NOMO-1 (cell line): ENCODE results near the gene UBR7.
"Not testable (repeated sequence)": the region's sequence is repeated elsewhere in the genome, so short reads cannot be mapped to it uniquely, and the experiment has no call there.

Source experiments
- DNase-seq, 2 experiments: peaks; one replicate each; lab custom pipeline; 2025; ENCODE audit not compliant: unreplicated experiment in 2 of 2; lab: John Stamatoyannopoulos, UW

Gene UBR7

GRCh38 chr14:93186956-93187355 lies 20.1 kb upstream of the UBR7 start:
- DNase-seq = no peak

- no peak for DNase-seq
These were observed 11.6 kb upstream of the UBR7 start for GRCh38 chr14:93195316-93195999.

- no peak for DNase-seq
These were observed 8.0 kb upstream of the UBR7 start for GRCh38 chr14:93199031-93199430.

GRCh38 chr14:93200553-93200952 lies 6.5 kb upstream of the UBR7 start:
- no peak for DNase-seq

- DNase-seq = no peak
These were observed 5.8 kb upstream of the UBR7 start for GRCh38 chr14:93201155-93201704.

- DNase-seq = peak; percentile 40 to 53
These were observed 632 bp downstream of the UBR7 start for GRCh38 chr14:93207468-93208308.

GRCh38 chr14:93212432-93212831 lies 5.4 kb downstream of the UBR7 start:
- no peak for DNase-seq

GRCh38 chr14:93214598-93214997 lies 7.5 kb downstream of the UBR7 start:
- no peak for DNase-seq

GRCh38 chr14:93219103-93219726 lies 12.2 kb downstream of the UBR7 start:
- peak; percentile 8 to 58 for DNase-seq

GRCh38 chr14:93220509-93220908 lies 13.5 kb downstream of the UBR7 start:
- no peak for DNase-seq

GRCh38 chr14:93223565-93223964 lies 16.5 kb downstream of the UBR7 start:
- DNase-seq = no peak

- no peak for DNase-seq
These were observed 21.5 kb downstream of the UBR7 start for GRCh38 chr14:93228550-93228949.

GRCh38 chr14:93230539-93230938 lies 23.5 kb downstream of the UBR7 start:
- DNase-seq = no peak

GRCh38 chr14:93231129-93231979 lies 24.3 kb downstream of the UBR7 start:
- DNase-seq = no peak

GRCh38 chr14:93232159-93232558 lies 25.1 kb downstream of the UBR7 start:
- no peak for DNase-seq

GRCh38 chr14:93233078-93233477 lies 26.0 kb downstream of the UBR7 start:
- not testable (repeated sequence) for DNase-seq

GRCh38 chr14:93234798-93235197 lies 27.7 kb downstream of the UBR7 start:
- no peak for DNase-seq

GRCh38 chr14:93239869-93240677 lies 33.0 kb downstream of the UBR7 start:
- DNase-seq = no peak

GRCh38 chr14:93240678-93241000 lies 33.6 kb downstream of the UBR7 start:
- DNase-seq = no peak
